Lower lobe of right lung (tissue), 2 donors: ENCODE measurements around the gene MMAB. TPM values are rescaled to one million over a fixed set of nuclear protein-coding genes. Genes with fewer than 3 reads are reported as not detected.

ENCODE experiments used
- ATAC-seq, 2 donors: fragments of 200-7000 bp; cut with Tn5 transposase; one replicate each; pipeline ENCODE4 v1.9.1; 2020 to 2022; ENCODE audit warnings: mild to moderate bottlenecking in 2 of 2, moderate library complexity in 2 of 2
- DNase-seq: peaks from one replicate; pipeline ENCODE4 v3.0.0-alpha.2; 2020
- H3K27ac ChIP-seq: fragments of 200-600 bp; one replicate; pipeline ENCODE4 v1.8.0; 2022
- H3K27me3 ChIP-seq: fragments of 200-600 bp; one replicate; pipeline ENCODE4 v1.8.0; 2022; ENCODE audit warnings: low read depth
- H3K36me3 ChIP-seq: fragments of 200-600 bp; one replicate; pipeline ENCODE4 v1.8.0; 2022; ENCODE audit warnings: mild to moderate bottlenecking
- H3K4me1 ChIP-seq: fragments of 200-600 bp; one replicate; pipeline ENCODE4 v1.8.0; 2022
- H3K4me3 ChIP-seq: fragments of 200-600 bp; one replicate; pipeline ENCODE4 v1.8.0; 2022; ENCODE audit warnings: mild to moderate bottlenecking
- H3K9me3 ChIP-seq: fragments of 200-600 bp; one replicate; pipeline ENCODE4 v1.8.0; 2022
- intact Hi-C: fragments of 100-400 bp; cut with DNase I; formaldehyde crosslinking; loops from one replicate; pipeline ENCODE4 v1.11.0; 2022
- total RNA-seq: library from RNA; stranded (reverse); fragmentation: NEBNext Ultra II Directional; extraction: Animal tissue kit (Norgen Biotek cat#: 25700); gene quantifications from one replicate; pipeline ENCODE4 v1.2.1, GENCODE V29; 2021
- TF ChIP-seq, protein P1 (sequence below): fragments of 200-600 bp; IDR thresholded peaks from one replicate; pipeline ENCODE4 v1.8.0; 2022; ENCODE audit warnings: antibody characterized with exemption, mild to moderate bottlenecking
- donor health status: DM: no; HTN: yes; CAD: no; lungs with severe emphysema.

The MMAB gene
- total RNA-seq, 1 donor from 2014 or later = 55.0 TPM

DNA sequence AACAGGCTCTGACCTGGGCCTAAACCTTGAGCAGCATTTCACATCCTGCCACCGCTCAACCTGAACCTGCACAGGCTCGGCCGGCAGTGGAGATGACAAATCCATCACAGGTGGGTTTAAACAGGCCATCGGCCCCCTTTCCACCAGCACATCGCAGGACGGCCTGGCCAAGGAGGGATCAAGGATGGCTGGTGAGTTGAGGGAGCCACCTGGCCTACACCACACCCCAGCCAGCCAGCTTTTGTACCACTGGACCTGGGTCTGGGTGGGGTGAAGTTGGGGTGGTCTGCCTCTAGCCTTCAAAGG, 14.2 kb downstream of the MMAB start:
- ATAC-seq = no peak
- peaks cover 35% of the 10 kb centered on the region for H3K36me3 ChIP-seq
- DNase-seq = no peak
- intact Hi-C loops = no loop called here
- no peaks in the 10 kb centered on the region for H3K4me1 ChIP-seq
- no peaks in the 10 kb centered on the region for H3K9me3 ChIP-seq
- TF ChIP-seq, protein P1, sequence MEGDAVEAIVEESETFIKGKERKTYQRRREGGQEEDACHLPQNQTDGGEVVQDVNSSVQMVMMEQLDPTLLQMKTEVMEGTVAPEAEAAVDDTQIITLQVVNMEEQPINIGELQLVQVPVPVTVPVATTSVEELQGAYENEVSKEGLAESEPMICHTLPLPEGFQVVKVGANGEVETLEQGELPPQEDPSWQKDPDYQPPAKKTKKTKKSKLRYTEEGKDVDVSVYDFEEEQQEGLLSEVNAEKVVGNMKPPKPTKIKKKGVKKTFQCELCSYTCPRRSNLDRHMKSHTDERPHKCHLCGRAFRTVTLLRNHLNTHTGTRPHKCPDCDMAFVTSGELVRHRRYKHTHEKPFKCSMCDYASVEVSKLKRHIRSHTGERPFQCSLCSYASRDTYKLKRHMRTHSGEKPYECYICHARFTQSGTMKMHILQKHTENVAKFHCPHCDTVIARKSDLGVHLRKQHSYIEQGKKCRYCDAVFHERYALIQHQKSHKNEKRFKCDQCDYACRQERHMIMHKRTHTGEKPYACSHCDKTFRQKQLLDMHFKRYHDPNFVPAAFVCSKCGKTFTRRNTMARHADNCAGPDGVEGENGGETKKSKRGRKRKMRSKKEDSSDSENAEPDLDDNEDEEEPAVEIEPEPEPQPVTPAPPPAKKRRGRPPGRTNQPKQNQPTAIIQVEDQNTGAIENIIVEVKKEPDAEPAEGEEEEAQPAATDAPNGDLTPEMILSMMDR = no peak
- H3K27ac ChIP-seq = no peak overlapping the region
- H3K27me3 ChIP-seq = no peaks in the 10 kb centered on the region
- no peak overlapping the region for H3K4me3 ChIP-seq

DNA sequence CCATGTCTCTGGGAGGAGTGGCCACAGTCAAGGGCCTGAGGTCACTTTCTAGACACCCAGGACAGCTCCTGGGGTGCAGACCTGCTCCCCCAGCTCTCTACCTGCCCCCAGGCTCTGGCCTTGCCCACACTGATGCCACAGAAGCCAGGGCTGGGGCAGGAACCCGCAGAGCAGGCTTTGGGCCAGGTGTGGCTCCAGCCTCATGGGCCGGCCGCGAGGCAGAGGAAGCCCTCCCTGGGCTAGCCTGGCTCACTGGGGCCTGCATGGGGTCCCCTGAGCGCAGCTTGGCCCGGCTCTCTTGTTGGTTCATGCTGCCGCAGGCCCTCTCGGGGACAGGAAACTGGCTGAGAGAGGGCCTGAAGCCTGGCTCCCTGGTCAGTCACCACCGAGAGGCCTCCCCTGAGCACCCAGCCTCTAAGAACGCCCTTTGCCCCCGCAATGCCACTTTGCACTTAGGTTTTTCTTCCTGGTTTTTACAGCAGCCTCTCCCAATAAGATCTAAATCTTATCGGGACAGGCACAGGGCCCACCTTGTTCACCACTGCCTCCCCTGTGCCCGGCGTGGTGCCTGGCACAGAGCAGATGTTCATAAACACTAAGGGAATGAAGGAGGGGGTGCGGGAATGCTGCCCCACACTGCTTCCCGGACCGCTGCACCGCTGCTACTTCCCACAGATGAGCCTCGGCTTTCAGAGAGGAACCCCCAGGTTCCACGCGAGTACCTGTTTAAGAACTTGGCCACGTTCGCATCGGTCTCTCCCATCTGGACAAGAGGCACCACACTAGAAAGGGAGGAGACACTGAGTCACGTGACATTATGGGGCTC, 14.7 kb downstream of the MMAB start:
- no peak for ATAC-seq
- Histone ChIP-seq H3K27me3 (no peaks in the 10 kb centered on the region), H3K36me3 (peaks cover 29% of the 10 kb centered on the region), H3K9me3 (no peaks in the 10 kb centered on the region), H3K27ac (no peak overlapping the region), H3K4me1 (no peaks in the 10 kb centered on the region), H3K4me3 (no peak overlapping the region)
- TF ChIP-seq, protein P1 = no peak
- intact Hi-C loops = no loop called here
- no peak for DNase-seq

DNA sequence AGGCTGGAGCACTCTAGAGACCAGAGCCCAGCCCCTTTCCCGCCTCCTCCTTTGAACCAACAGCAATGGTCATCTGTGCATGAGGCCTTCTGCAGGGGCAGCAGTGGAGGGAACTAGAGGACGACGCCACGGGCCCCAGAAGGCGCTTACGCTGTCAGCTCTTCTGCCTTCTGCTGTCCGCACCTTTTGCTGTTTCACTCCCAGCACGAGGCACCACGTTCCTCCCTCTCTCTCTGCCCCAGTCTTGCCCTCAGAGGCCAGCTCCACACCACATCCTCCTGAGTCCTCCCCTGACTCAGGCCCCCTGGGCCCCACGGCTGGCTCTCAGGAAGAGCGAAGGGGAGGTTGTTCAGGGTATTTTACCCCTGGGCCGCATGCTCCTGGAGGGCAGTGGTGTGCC, 15.5 kb downstream of the MMAB start:
- Histone ChIP-seq H3K27ac (no peak overlapping the region), H3K4me1 (no peaks in the 10 kb centered on the region), H3K36me3 (peaks cover 21% of the 10 kb centered on the region), H3K27me3 (no peaks in the 10 kb centered on the region), H3K9me3 (no peaks in the 10 kb centered on the region), H3K4me3 (no peak overlapping the region)
- DNase-seq (no peak), ATAC-seq (no peak)
- intact Hi-C loops = no loop called here
- TF ChIP-seq, protein P1 = no peak

DNA sequence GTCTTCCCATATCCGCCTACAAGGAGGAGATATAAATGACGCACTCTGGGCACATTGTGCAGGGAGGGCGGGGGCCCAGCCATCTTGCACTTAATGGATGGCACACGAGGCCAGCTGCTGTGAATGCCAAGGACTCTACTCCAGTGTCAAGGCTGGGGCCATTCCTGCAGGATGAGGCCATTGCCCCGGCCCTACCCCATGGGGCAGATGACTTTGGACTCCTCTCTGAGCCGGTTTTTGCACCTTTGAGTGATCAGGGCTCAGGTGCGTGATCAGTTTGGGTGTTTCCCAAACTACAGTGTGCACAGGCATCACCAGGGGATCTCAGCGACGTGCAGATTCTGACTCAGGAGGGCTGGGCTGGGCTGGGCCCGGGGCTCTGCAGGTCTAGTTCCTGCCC, 16.1 kb downstream of the MMAB start:
- no peak for ATAC-seq
- H3K4me1 ChIP-seq = no peaks in the 10 kb centered on the region
- TF ChIP-seq, protein P1 = no peak
- H3K36me3 ChIP-seq = peaks cover 15% of the 10 kb centered on the region
- H3K27me3 ChIP-seq = no peaks in the 10 kb centered on the region
- H3K27ac ChIP-seq = no peak overlapping the region
- DNase-seq = no peak
- intact Hi-C loops = no loop called here
- no peaks in the 10 kb centered on the region for H3K9me3 ChIP-seq
- no peak overlapping the region for H3K4me3 ChIP-seq

DNA sequence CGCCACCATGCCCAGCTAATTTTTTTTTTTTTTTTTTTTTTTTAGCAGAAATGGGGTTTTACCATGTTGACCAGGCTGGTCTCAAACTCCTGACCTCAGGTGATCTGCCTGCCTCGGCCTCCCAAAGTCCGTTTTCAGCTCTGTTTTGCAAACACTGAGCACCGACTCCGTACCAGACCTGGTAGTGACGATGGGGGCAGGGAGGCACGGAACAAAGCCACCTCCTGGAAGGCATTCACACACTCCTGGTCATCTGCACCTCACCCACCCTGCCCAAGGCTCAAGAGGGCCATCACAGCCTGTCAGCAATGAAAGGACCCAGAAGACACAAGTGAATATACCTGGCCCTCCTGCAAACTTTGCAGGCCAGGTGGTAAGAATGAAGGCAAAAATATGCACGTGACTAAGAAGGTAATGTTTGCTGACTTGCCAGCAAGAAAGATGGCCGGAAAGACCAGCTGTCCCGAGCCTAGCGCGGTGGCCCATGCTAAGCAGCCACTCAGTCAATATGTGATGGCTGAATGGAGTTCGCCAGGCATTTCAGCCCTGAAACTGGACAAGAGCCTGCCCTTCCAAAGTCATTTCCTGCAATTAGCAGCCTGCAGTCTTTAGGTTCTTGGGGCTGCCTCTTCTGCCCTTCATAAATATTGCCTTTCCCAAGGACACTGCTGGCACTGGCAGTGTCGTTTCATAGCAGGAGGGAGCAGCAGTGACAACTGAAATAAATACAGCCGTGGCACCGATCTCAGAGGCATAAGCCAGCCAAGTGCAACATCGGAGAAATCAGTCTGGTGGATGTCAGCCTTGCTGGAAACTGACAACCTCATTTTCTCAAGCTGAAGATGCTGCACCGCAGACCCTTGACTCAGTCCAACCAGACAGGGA, 17.6 kb downstream of the MMAB start:
- DNase-seq = no peak
- no peaks in the 10 kb centered on the region for H3K9me3 ChIP-seq
- no peaks in the 10 kb centered on the region for H3K4me1 ChIP-seq
- TF ChIP-seq, protein P1 = no peak
- ATAC-seq = no peak
- peaks cover 7% of the 10 kb centered on the region for H3K36me3 ChIP-seq
- H3K27me3 ChIP-seq = peaks cover 3% of the 10 kb centered on the region
- intact Hi-C loops = no loop called here
- no peak overlapping the region for H3K27ac ChIP-seq
- H3K4me3 ChIP-seq = no peak overlapping the region
